CD4-positive, CD25-positive, alpha-beta regulatory T cell (primary cell): ENCODE data around the gene ZNF316. TPM values are rescaled to one million over a fixed set of nuclear protein-coding genes. Genes with fewer than 3 reads are reported as not detected.

ENCODE experiments used
- ATAC-seq, 2 donors: fragments of 150-1000 bp; cut with Tn5 transposase; one replicate each; pipeline ENCODE4 v1.10.0; 2021; ENCODE audit warnings: low read depth in 2 of 2, moderate number of reproducible peaks in 2 of 2, moderate library complexity in 1 of 2
- DNase-seq, 3 donors: peaks; one replicate each; pipeline versions ENCODE4 v3.0.0 to v3.0.0-alpha.2; 2012 to 2022; ENCODE audit warnings: mixed read lengths in 1 of 3
- H3K27ac ChIP-seq: one replicate; pipeline ENCODE4 v1.7.0; 2013; ENCODE audit warnings: mild to moderate bottlenecking, low read length; ENCODE audit not compliant: insufficient read depth, poor library complexity, severe bottlenecking
- H3K27me3 ChIP-seq: one replicate; pipeline ENCODE4 v1.7.0; 2013; ENCODE audit warnings: low read length; ENCODE audit not compliant: control insufficient read depth, insufficient read depth
- H3K36me3 ChIP-seq: one replicate; pipeline ENCODE4 v1.7.0; 2013; ENCODE audit warnings: mild to moderate bottlenecking, low read length, moderate library complexity; ENCODE audit not compliant: control insufficient read depth, insufficient read depth
- H3K4me1 ChIP-seq: 2 replicates; pipeline ENCODE4 v1.7.0; 2013; ENCODE audit warnings: mild to moderate bottlenecking, low read length; ENCODE audit not compliant: insufficient read depth, control insufficient read depth, poor library complexity, severe bottlenecking
- H3K4me3 ChIP-seq: one replicate; pipeline ENCODE4 v1.7.0; 2013; ENCODE audit warnings: low read depth, mild to moderate bottlenecking, low read length, moderate library complexity
- H3K9me3 ChIP-seq, 2 experiments: 1 replicate in 1 of 2; 2 replicates in 1 of 2; pipeline ENCODE4 v1.7.0; 2013; ENCODE audit warnings: low read length in 2 of 2, mild to moderate bottlenecking in 1 of 2, moderate library complexity in 1 of 2; ENCODE audit not compliant: control insufficient read depth in 2 of 2
- H3K27ac Mint-ChIP-seq, 3 donors: one replicate each; pipeline ENCODE4 v1.8.0; 2020 to 2022; ENCODE audit warnings: mild to moderate bottlenecking in 3 of 3, mixed read lengths in 3 of 3, moderate library complexity in 2 of 3
- H3K27me3 Mint-ChIP-seq: one replicate; pipeline ENCODE4 v1.8.0; 2022; ENCODE audit warnings: mild to moderate bottlenecking, mixed read lengths
- H3K36me3 Mint-ChIP-seq: one replicate; pipeline ENCODE4 v1.8.0; 2020; ENCODE audit warnings: mixed read lengths
- H3K4me1 Mint-ChIP-seq, 4 donors: one replicate each; pipeline ENCODE4 v1.8.0; 2020 to 2022; ENCODE audit warnings: mixed read lengths in 4 of 4, mild to moderate bottlenecking in 1 of 4
- H3K4me3 Mint-ChIP-seq, 4 donors: one replicate each; pipeline ENCODE4 v1.8.0; 2020 to 2022; ENCODE audit warnings: mild to moderate bottlenecking in 4 of 4, mixed read lengths in 4 of 4, moderate library complexity in 3 of 4
- H3K9me3 Mint-ChIP-seq, 7 donors: one replicate each; pipeline ENCODE4 v1.8.0; 2020 to 2022; ENCODE audit warnings: mixed read lengths in 7 of 7, mild to moderate bottlenecking in 3 of 7, moderate library complexity in 2 of 7
- polyA plus RNA-seq, 4 donors: library from polyadenylated mRNA; unstranded; fragments of 300-500 nt; fragmentation: Illumina TruSeq; gene quantifications; one replicate each; pipeline ENCODE4 v1.2.3, GENCODE V29; 2021
- total RNA-seq: library from RNA; stranded (reverse); gene quantifications from one replicate; pipeline ENCODE4 v1.2.3, GENCODE V29; 2022

Gene ZNF316
- total and polyA plus RNA-seq, 5 donors from 2014 or later = 0.81 to 51.6 (median 1.1) TPM

DNA sequence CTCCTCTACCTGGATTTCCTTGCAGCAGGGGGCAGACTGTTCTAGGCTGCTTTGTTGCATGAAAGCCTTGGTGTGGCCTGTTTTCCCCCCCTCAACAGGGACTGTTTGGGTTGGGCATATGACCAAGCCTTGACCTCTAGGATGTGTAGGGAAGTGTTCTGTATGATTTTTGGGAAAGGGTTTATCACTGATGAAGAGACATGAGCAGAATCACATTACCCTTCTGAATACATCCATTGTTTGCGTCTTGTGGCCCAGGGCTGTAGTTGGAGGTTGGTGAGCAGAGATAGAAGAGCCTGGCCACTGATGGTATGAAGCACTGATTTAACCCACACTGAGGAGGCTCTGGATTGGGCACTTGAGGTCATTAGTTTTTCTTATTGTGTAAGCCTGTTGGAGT is 43.0 kb downstream of the ZNF316 start:
- no peak overlapping the region for H3K4me3 ChIP-seq
- Mint-ChIP-seq H3K9me3 (peaks cover 6 to 87% (median 34%) of the 10 kb centered on the region in 7 donors), H3K27me3 (no peaks in the 10 kb centered on the region), H3K4me1 (no peaks in the 10 kb centered on the region), H3K27ac (peak overlapping the region in 1 of 3 donors; percentile 44), H3K36me3 (peaks cover 9% of the 10 kb centered on the region), H3K4me3 (no peak overlapping the region)
- H3K36me3 ChIP-seq = no peaks in the 10 kb centered on the region
- DNase-seq = no peak
- no peaks in the 10 kb centered on the region for H3K4me1 ChIP-seq
- H3K27ac ChIP-seq = no peak overlapping the region
- peaks cover 72 to 94% of the 10 kb centered on the region in 2 experiments for H3K9me3 ChIP-seq
- no peak for ATAC-seq
- no peaks in the 10 kb centered on the region for H3K27me3 ChIP-seq

DNA sequence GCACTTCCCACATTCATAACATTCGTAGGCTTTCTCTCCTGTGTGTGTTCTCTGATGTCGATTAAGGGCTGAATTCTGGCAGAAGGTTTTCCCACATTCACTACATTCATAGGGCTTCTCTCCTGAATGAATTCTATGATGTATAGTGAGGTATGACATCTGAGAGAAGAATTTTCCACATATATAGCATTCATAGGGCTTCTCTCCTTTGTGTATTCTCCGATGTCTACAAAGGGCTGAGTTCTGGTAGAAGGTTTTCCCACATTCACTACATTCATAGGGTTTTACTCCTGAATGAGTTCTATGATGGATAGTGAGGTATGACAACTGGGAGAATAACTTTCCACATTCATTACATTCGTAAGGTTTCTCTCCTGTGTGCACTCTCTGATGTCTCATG is 54.0 kb downstream of the ZNF316 start:
- peaks cover 88 to 100% of the 10 kb centered on the region in 2 experiments for H3K9me3 ChIP-seq
- no peak overlapping the region for H3K27ac ChIP-seq
- DNase-seq (no peak), ATAC-seq (no peak)
- no peaks in the 10 kb centered on the region for H3K27me3 Mint-ChIP-seq
- peaks cover 65% of the 10 kb centered on the region for H3K36me3 Mint-ChIP-seq
- peaks cover 0 to 2% (median 0%) of the 10 kb centered on the region in 4 donors for H3K4me1 Mint-ChIP-seq
- no peak overlapping the region for H3K27ac Mint-ChIP-seq
- H3K4me3 ChIP-seq = peak overlapping the region; percentile 22
- peaks cover 0 to 79% (median 39%) of the 10 kb centered on the region in 7 donors for H3K9me3 Mint-ChIP-seq
- H3K27me3 ChIP-seq = no peaks in the 10 kb centered on the region
- H3K4me1 ChIP-seq = no peaks in the 10 kb centered on the region
- no peak overlapping the region for H3K4me3 Mint-ChIP-seq
- peaks cover 80% of the 10 kb centered on the region for H3K36me3 ChIP-seq

DNA sequence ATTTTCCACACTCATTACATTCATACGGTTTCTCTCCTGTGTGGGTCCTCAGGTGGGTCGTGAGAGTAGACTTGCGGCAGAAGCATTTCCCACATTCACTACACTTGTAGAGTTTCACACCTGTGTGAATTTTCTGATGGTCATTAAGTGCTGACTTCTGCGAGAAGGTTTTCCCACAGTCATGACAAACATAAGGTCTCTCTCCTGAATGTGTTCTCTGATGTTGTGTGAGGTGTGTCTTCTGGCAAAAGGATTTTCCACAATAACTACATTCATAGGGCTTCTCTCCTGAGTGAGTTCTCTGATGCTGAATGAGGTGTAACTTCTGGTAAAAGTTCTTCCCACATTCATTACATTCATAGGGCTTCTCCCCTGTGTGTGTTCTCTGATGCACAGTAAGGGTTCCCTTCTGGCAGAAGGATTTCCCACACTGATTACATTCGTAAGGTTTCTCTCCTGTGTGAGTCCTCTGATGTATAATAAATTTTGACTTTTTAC is 54.5 kb downstream of the ZNF316 start:
- peaks cover 0 to 2% (median 0%) of the 10 kb centered on the region in 4 donors for H3K4me1 Mint-ChIP-seq
- no peak overlapping the region for H3K27ac ChIP-seq
- no peaks in the 10 kb centered on the region for H3K27me3 Mint-ChIP-seq
- H3K9me3 ChIP-seq = peaks cover 92 to 100% of the 10 kb centered on the region in 2 experiments
- peak overlapping the region; percentile 22 for H3K4me3 ChIP-seq
- H3K36me3 ChIP-seq = peaks cover 86% of the 10 kb centered on the region
- no peak for DNase-seq
- no peak for ATAC-seq
- H3K9me3 Mint-ChIP-seq = peaks cover 0 to 73% (median 35%) of the 10 kb centered on the region in 7 donors
- H3K27me3 ChIP-seq = no peaks in the 10 kb centered on the region
- no peaks in the 10 kb centered on the region for H3K4me1 ChIP-seq
- peak overlapping the region in 1 of 4 donors; percentile 21 for H3K4me3 Mint-ChIP-seq
- peaks cover 61% of the 10 kb centered on the region for H3K36me3 Mint-ChIP-seq
- no peak overlapping the region for H3K27ac Mint-ChIP-seq

DNA sequence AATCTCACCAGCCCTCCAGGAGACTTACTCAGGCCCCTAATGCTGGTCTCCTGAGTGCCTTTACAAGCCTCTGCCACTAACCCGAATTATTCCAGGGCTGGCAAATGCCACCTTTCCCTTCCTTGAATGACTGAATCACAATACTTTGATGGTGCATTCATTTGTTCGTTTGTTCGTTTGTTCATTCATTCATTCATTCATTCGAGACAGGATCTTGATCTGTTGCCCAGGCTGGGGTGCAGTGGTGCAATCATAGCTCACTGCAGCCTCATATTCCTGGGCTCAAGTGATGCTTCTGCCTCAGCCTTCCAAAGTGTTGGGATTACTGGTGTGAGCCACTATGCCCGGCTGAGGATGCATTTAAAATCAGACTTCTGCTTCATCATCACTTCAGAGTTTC is 63.7 kb downstream of the ZNF316 start:
- no peak for DNase-seq
- Histone ChIP-seq H3K4me3 (no peak overlapping the region), H3K9me3 (peaks cover 45 to 56% of the 10 kb centered on the region in 2 experiments), H3K36me3 (peaks cover 85% of the 10 kb centered on the region), H3K27ac (no peak overlapping the region), H3K4me1 (peaks cover 23% of the 10 kb centered on the region), H3K27me3 (no peaks in the 10 kb centered on the region)
- ATAC-seq = no peak
- H3K36me3 Mint-ChIP-seq = peaks cover 57% of the 10 kb centered on the region
- peaks cover 4% of the 10 kb centered on the region for H3K27me3 Mint-ChIP-seq
- peaks cover 11 to 48% (median 32%) of the 10 kb centered on the region in 4 donors for H3K4me1 Mint-ChIP-seq
- peaks cover 4 to 47% (median 17%) of the 10 kb centered on the region in 7 donors for H3K9me3 Mint-ChIP-seq
- H3K27ac Mint-ChIP-seq = no peak overlapping the region
- H3K4me3 Mint-ChIP-seq = peak overlapping the region in 3 of 4 donors; percentile 19 to 26 (median 21)

DNA sequence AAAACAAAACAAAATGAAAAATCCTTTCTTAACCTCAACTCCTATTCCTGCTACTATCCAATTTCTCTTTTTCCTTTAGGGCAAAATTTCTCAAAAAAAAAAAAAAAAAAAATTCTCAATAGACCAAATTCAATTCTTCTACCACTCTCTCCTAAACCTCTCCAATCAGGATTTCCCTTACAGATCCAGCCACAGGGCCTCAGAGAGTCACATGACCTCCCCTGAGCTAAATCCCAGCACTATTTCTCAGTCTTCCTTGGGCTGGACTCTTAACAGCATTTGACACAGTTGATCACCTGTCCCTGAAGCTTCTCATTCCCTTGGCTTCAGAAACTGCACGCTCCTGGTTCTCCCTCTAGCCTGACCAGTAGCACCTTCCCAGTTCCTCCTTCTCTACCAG is 64.7 kb downstream of the ZNF316 start:
- peaks cover 58% of the 10 kb centered on the region for H3K36me3 Mint-ChIP-seq
- H3K27me3 Mint-ChIP-seq = peaks cover 5% of the 10 kb centered on the region
- DNase-seq (no peak), ATAC-seq (no peak)
- peaks cover 11 to 53% (median 36%) of the 10 kb centered on the region in 4 donors for H3K4me1 Mint-ChIP-seq
- peaks cover 25% of the 10 kb centered on the region for H3K4me1 ChIP-seq
- no peaks in the 10 kb centered on the region for H3K27me3 ChIP-seq
- peak overlapping the region in 1 of 3 donors; percentile 97 for H3K27ac Mint-ChIP-seq
- H3K9me3 ChIP-seq = peaks cover 34 to 46% of the 10 kb centered on the region in 2 experiments
- H3K4me3 Mint-ChIP-seq = peak overlapping the region in 1 of 4 donors; percentile 73
- H3K36me3 ChIP-seq = peaks cover 74% of the 10 kb centered on the region
- no peak overlapping the region for H3K27ac ChIP-seq
- H3K9me3 Mint-ChIP-seq = peaks cover 4 to 47% (median 18%) of the 10 kb centered on the region in 7 donors
- H3K4me3 ChIP-seq = no peak overlapping the region

Other genes with a start within 250 kb of the ZNF316 start
- 33.2 TPM for gene DAGLB, start 189.4 kb upstream of the ZNF316 start, total RNA-seq
- 10 to 100 TPM in 3 of 4 donors, 1 to 10 TPM in 1; 5.9 to 13.8 (median 11.7) TPM for gene DAGLB, start 189.4 kb upstream of the ZNF316 start, polyA plus RNA-seq
- 39.9 TPM for gene KDELR2, start 153.2 kb upstream of the ZNF316 start, total RNA-seq
- gene KDELR2, start 153.2 kb upstream of the ZNF316 start, polyA plus RNA-seq = 10 to 100 TPM; 52.8 to 74.9 (median 56.6) TPM
- 0.15 TPM for gene GRID2IP, start 85.9 kb upstream of the ZNF316 start, total RNA-seq
- under 1 TPM in 1 of 4 donors, not detected in 3; 0.10 TPM for gene GRID2IP, start 85.9 kb upstream of the ZNF316 start, polyA plus RNA-seq
- 20.4 TPM for gene ZDHHC4, start 59.9 kb upstream of the ZNF316 start, total RNA-seq
- 10 to 100 TPM; 63.5 to 77.9 (median 67.0) TPM for gene ZDHHC4, start 59.9 kb upstream of the ZNF316 start, polyA plus RNA-seq
- gene INTS15, start 47.3 kb upstream of the ZNF316 start, total RNA-seq = 50.1 TPM
- 10 to 100 TPM; 28.3 to 33.1 (median 31.5) TPM for gene INTS15, start 47.3 kb upstream of the ZNF316 start, polyA plus RNA-seq
- 0.96 TPM for gene ZNF853, start 21.7 kb upstream of the ZNF316 start, total RNA-seq
- 1 to 10 TPM in 1 of 4 donors, under 1 TPM in 3; 0.26 to 1.3 (median 0.71) TPM for gene ZNF853, start 21.7 kb upstream of the ZNF316 start, polyA plus RNA-seq
- gene ZNF12, start 69.6 kb downstream of the ZNF316 start, total RNA-seq = 27.0 TPM
- 10 to 100 TPM; 17.8 to 27.6 (median 23.2) TPM for gene ZNF12, start 69.6 kb downstream of the ZNF316 start, polyA plus RNA-seq
- gene RSPH10B2, start 116.8 kb downstream of the ZNF316 start, total RNA-seq = 0.39 TPM
- not detected for gene RSPH10B2, start 116.8 kb downstream of the ZNF316 start, polyA plus RNA-seq
- gene CCZ1B, start 189.0 kb downstream of the ZNF316 start, total RNA-seq = 90.3 TPM
- 10 to 100 TPM; 18.3 to 41.8 (median 32.2) TPM for gene CCZ1B, start 189.0 kb downstream of the ZNF316 start, polyA plus RNA-seq